Stimulated activated CD8-positive, alpha-beta memory T cell treated with anti-CD3 and anti-CD28 coated beads, Interleukin-12 subunit alpha, Interleukin-12 subunit beta, amount 100 ng/mL, for 24 hours (primary cell): ENCODE results near the gene ZNF607.

Experiments
- DNase-seq: peaks from one replicate; pipeline ENCODE4 v3.0.0-alpha.2; 2020; ENCODE audit errors: extremely low read depth

The ZNF607 gene

GRCh38 chr19:37654118-37654517 is 65.4 kb downstream of the ZNF607 start:
- DNase-seq: no peak
